Body of pancreas (tissue), 4 donors: ENCODE measurements around the gene SPP1.

Experiments used
- POLR2A ChIP-seq, 3 donors: fragments of 450-650 bp; IDR thresholded peaks; one replicate each; pipeline ENCODE4 v1.6.1; 2016; ENCODE audit warnings: antibody characterized with exemption in 3 of 3, mild to moderate bottlenecking in 2 of 3
- TF ChIP-seq, protein P1 (sequence below), 7 experiments: fragments of 450-650 bp in 4 of 7; fragments of 200-600 bp in 3 of 7; sonication (generic) in 3 of 7; IDR thresholded peaks; one replicate each; pipeline ENCODE4 v1.5.1; 2016 to 2019; ENCODE audit warnings: antibody characterized with exemption in 7 of 7

DNA sequence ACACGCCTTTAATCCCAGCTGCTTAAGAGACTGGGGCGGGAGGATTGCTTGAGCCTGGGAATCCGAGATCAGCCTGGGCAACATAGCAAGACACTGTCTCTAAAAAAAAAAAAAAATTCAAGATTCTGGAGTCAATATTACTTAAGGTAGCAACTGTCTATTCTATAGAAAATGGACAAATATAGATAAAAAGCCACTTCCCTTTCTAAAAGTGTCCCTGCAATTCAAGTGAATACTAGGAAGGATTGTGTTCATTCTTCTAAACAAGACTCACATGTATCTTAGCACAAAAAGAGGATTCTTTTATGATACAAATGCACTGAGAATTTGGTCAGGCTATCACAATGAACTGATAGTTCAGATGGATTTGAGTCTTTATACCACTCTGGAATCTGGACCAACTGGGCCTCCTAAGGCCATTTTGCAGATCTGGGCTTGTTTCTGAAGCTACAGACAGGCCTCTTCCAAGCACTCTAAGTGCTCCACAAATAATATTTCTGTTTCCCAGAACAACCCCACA lies 38.9 kb downstream of the SPP1 start:
- TF ChIP-seq, protein P1, sequence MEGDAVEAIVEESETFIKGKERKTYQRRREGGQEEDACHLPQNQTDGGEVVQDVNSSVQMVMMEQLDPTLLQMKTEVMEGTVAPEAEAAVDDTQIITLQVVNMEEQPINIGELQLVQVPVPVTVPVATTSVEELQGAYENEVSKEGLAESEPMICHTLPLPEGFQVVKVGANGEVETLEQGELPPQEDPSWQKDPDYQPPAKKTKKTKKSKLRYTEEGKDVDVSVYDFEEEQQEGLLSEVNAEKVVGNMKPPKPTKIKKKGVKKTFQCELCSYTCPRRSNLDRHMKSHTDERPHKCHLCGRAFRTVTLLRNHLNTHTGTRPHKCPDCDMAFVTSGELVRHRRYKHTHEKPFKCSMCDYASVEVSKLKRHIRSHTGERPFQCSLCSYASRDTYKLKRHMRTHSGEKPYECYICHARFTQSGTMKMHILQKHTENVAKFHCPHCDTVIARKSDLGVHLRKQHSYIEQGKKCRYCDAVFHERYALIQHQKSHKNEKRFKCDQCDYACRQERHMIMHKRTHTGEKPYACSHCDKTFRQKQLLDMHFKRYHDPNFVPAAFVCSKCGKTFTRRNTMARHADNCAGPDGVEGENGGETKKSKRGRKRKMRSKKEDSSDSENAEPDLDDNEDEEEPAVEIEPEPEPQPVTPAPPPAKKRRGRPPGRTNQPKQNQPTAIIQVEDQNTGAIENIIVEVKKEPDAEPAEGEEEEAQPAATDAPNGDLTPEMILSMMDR (IDR thresholded peaks at IDR 0.05) = no peak
- TF ChIP-seq POLR2A (IDR thresholded peaks at IDR 0.05) = no peak
